GM12873 (cell line): ENCODE measurements around the gene HMBS.

Source experiments
- CTCF ChIP-seq: IDR thresholded peaks from 2 replicates; pipeline ENCODE4 v1.5.1; 2012; ENCODE audit warnings: low read depth, mild to moderate bottlenecking, moderate library complexity, low read length, control low read depth; ENCODE audit not compliant: insufficient read depth; ENCODE audit errors: missing control alignments

HMBS gene

GRCh38 chr11:119108146-119108856 lies 23.6 kb downstream of the HMBS start:
- no peak for TF ChIP-seq CTCF

- no peak for TF ChIP-seq CTCF
These were observed 24.2 kb downstream of the HMBS start for GRCh38 chr11:119108857-119109221.

- no peak for TF ChIP-seq CTCF
These were observed 25.2 kb downstream of the HMBS start for GRCh38 chr11:119109843-119110242.

GRCh38 chr11:119110439-119110838 lies 25.8 kb downstream of the HMBS start:
- TF ChIP-seq CTCF = no peak

GRCh38 chr11:119111361-119111925 lies 26.8 kb downstream of the HMBS start:
- no peak for TF ChIP-seq CTCF

- no peak for TF ChIP-seq CTCF
These were observed 27.8 kb downstream of the HMBS start for GRCh38 chr11:119112314-119113020.

- TF ChIP-seq CTCF = no peak
These were observed 29.0 kb downstream of the HMBS start for GRCh38 chr11:119113716-119114115.
